ENCODE measurements around the gene HOXB13.

DNA sequence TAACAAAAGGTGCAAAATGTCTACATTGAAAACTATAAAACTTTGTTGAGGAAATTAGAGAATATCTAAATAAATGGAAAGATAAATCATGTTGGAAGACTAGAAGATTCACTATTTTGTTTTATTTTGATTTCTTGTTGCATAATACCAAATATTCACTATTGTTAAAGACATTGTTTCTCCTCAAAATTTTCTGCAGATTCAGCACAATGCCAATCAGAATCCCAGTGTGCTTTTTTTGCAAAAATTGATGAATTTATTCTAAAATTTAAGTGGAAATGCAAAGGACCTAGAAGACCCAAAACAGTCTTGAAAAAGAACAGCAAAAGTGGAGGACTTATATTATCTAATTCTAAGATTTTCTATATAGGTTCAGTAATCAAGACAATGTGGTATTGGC lies 48.1 kb upstream of the HOXB13 start:
- TF ChIP-seq, protein P1, sequence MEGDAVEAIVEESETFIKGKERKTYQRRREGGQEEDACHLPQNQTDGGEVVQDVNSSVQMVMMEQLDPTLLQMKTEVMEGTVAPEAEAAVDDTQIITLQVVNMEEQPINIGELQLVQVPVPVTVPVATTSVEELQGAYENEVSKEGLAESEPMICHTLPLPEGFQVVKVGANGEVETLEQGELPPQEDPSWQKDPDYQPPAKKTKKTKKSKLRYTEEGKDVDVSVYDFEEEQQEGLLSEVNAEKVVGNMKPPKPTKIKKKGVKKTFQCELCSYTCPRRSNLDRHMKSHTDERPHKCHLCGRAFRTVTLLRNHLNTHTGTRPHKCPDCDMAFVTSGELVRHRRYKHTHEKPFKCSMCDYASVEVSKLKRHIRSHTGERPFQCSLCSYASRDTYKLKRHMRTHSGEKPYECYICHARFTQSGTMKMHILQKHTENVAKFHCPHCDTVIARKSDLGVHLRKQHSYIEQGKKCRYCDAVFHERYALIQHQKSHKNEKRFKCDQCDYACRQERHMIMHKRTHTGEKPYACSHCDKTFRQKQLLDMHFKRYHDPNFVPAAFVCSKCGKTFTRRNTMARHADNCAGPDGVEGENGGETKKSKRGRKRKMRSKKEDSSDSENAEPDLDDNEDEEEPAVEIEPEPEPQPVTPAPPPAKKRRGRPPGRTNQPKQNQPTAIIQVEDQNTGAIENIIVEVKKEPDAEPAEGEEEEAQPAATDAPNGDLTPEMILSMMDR (IDR thresholded peaks at IDR 0.05): no peak
- TF ChIP-seq POLR2AphosphoS5 (IDR thresholded peaks at IDR 0.05): no peak
- TF ChIP-seq POLR2A (IDR thresholded peaks at IDR 0.05; ENCODE audit: low read depth): no peak
- no peak for TF ChIP-seq EP300 (IDR thresholded peaks at IDR 0.05)

All from esophagus muscularis mucosa (tissue), 4 donors.